DMS 273 (cell line): ENCODE measurements around the gene UBE2L5.

Experiments
- DNase-seq: peaks from one replicate; lab custom pipeline; 2025; ENCODE audit not compliant: unreplicated experiment; lab: John Stamatoyannopoulos, UW

Gene UBE2L5

GRCh38 chr13:30422054-30422839 lies at the start of gene UBE2L5:
UBE2L5 (plus strand) TSS chr13:30422493; CDS start chr13:30427991, 5,498 bp downstream.
- peak; percentile 76 for DNase-seq

GRCh38 chr13:30373727-30374126 lies 48.6 kb upstream of the UBE2L5 start:
- no peak for DNase-seq

- no peak for DNase-seq
These were observed 46.9 kb upstream of the UBE2L5 start for GRCh38 chr13:30375265-30375835.

GRCh38 chr13:30376426-30377311 lies 45.6 kb upstream of the UBE2L5 start:
- DNase-seq = no peak

GRCh38 chr13:30377312-30377685 lies 45.0 kb upstream of the UBE2L5 start:
- no peak for DNase-seq

GRCh38 chr13:30378191-30378590 lies 44.1 kb upstream of the UBE2L5 start:
- DNase-seq = no peak

GRCh38 chr13:30381049-30381448 lies 41.2 kb upstream of the UBE2L5 start:
- DNase-seq = no peak

GRCh38 chr13:30382836-30383525 lies 39.3 kb upstream of the UBE2L5 start:
- DNase-seq = peak; percentile 77

GRCh38 chr13:30388406-30389283 lies 33.6 kb upstream of the UBE2L5 start:
- no peak for DNase-seq

GRCh38 chr13:30391956-30392680 lies 30.2 kb upstream of the UBE2L5 start:
- DNase-seq = no peak

- DNase-seq = no peak
These were observed 29.6 kb upstream of the UBE2L5 start for GRCh38 chr13:30392681-30393045.

GRCh38 chr13:30394751-30395191 lies 27.5 kb upstream of the UBE2L5 start:
- no peak for DNase-seq

GRCh38 chr13:30395192-30396158 lies 26.8 kb upstream of the UBE2L5 start:
- DNase-seq = peak; percentile 66

- no peak for DNase-seq
These were observed 25.7 kb upstream of the UBE2L5 start for GRCh38 chr13:30396434-30397075.

- no peak for DNase-seq
These were observed 23.7 kb upstream of the UBE2L5 start for GRCh38 chr13:30398601-30399072.

- no peak for DNase-seq
These were observed 21.9 kb upstream of the UBE2L5 start for GRCh38 chr13:30400376-30400775.

- no peak for DNase-seq
These were observed 20.9 kb upstream of the UBE2L5 start for GRCh38 chr13:30401347-30401746.

- DNase-seq = no peak
These were observed 18.8 kb upstream of the UBE2L5 start for GRCh38 chr13:30403456-30403855.
